ENCODE data around the gene DNAJB1. TPM values are rescaled to one million over a fixed set of nuclear protein-coding genes. Genes with fewer than 3 reads are reported as not detected.

DNAJB1 gene
- total RNA-seq, 1 experiment from 2014 or later: 77.7 TPM

GRCh38 chr19:14536926-14537692, 18.9 kb upstream of the DNAJB1 start:
- Histone ChIP-seq H2BK20ac (ENCODE audit: low read depth, low read length, poor library complexity, severe bottlenecking) (no peak overlapping the region), H3K27ac (ENCODE audit: insufficient read length, low read depth, low read length) (no peak overlapping the region), H4K91ac (ENCODE audit: insufficient read length, low read depth, low read length) (no peak overlapping the region), H4K8ac (replicated peaks; ENCODE audit: insufficient read length, low read depth, low read length) (no peak overlapping the region), H3K4ac (ENCODE audit: low read depth, low read length) (no peak overlapping the region), H3K23ac (ENCODE audit: insufficient read length, low read depth, low read length) (no peak overlapping the region), H2BK12ac (ENCODE audit: insufficient read length, low read depth, low read length) (no peak overlapping the region), H2AFZ (ENCODE audit: low read length) (no peak overlapping the region), H3T11ph (ENCODE audit: low read length) (no peak overlapping the region), H3K23me2 (ENCODE audit: insufficient read length, low read depth, low read length, poor library complexity, severe bottlenecking) (peaks cover 3% of the 10 kb centered on the region), H3K79me1 (ENCODE audit: insufficient read depth, low read depth, low read length, poor library complexity, severe bottlenecking) (peaks cover 4% of the 10 kb centered on the region), H4K20me1 (ENCODE audit: control insufficient read depth, insufficient read depth, insufficient read length) (no peaks in the 10 kb centered on the region), H3K14ac (ENCODE audit: insufficient read depth, low read length) (no peak overlapping the region), H3K4me2 (ENCODE audit: insufficient read depth, insufficient read length, low read length) (peak overlapping the region; percentile 58), H4K5ac (ENCODE audit: insufficient read length, low read depth, low read length) (no peak overlapping the region), H3K9me3 (ENCODE audit: control insufficient read depth, low read depth, low read length) (no peaks in the 10 kb centered on the region), H2BK5ac (ENCODE audit: insufficient read length, low read length) (no peak overlapping the region), H3K27me3 (ENCODE audit: insufficient read depth, low read length) (no peaks in the 10 kb centered on the region), H2BK15ac (ENCODE audit: low read depth, low read length) (no peak overlapping the region), H2BK120ac (ENCODE audit: low read depth, low read length, poor library complexity, severe bottlenecking) (no peak overlapping the region), H3K56ac (ENCODE audit: insufficient read length, low read depth, low read length) (no peak overlapping the region), H3K18ac (ENCODE audit: insufficient read length, low read depth, low read length) (no peak overlapping the region), H2AK5ac (ENCODE audit: insufficient read length, low read length) (no peak overlapping the region), H3K9ac (ENCODE audit: extremely low read depth, insufficient read length, low read length) (no peak overlapping the region), H3K4me1 (ENCODE audit: insufficient read depth, low read length) (no peaks in the 10 kb centered on the region; the same call in 1 of the 2 replicates), H3K79me2 (ENCODE audit: insufficient read depth, low read length) (peaks cover 5% of the 10 kb centered on the region; the same call in 1 of the 2 replicates)
- Mint-ChIP-seq H3K36me3 (ENCODE audit: insufficient read depth in 1 of 3, low read depth in 3 of 3) (peaks cover 5 to 20% (median 7%) of the 10 kb centered on the region in 3 experiments; a peak in 4 of 7 replicates), H3K9me3 (no peaks in the 10 kb centered on the region; a peak in 1 of 5 replicates), H3K4me3 (peak overlapping the region; percentile 42 to 65; a peak in 3 of 5 replicates), H3K4me1 (peaks cover 7 to 8% of the 10 kb centered on the region in 2 experiments), H3K27me3 (ENCODE audit: low read depth) (no peaks in the 10 kb centered on the region), H3K27ac (peak overlapping the region in 2 of 3 experiments; percentile 72 to 88; a peak in 2 of 7 replicates)
- DNase-seq: peak; percentile 98
- no CpG with 5 or more reads among the region's 24 CpGs for WGBS (ENCODE audit: extremely low coverage, insufficient read length, low lambda C conversion rate)
- TF ChIP-seq CTCF (conservative IDR thresholded peaks at IDR 0.05): no peak

Measured in H9 (cell line).